Thymus (tissue), 11 donors: ENCODE results near the gene CPD. TPM values are rescaled to one million over a fixed set of nuclear protein-coding genes. Genes with fewer than 3 reads are reported as not detected.
A peak's percentile ranks its signal among the peaks of the same experiment; 100 is the strongest.

ENCODE experiments used
- DNase-seq, 9 donors: peaks; one replicate each; pipeline ENCODE4 v3.0.0-alpha.2; 2013; ENCODE audit warnings: low spot score in 9 of 9, low read depth in 6 of 9, missing footprints in 1 of 9
- H3K27ac ChIP-seq, 2 donors: one replicate each; pipeline ENCODE4 v1.5.1; 2013; ENCODE audit warnings: control low read depth in 1 of 2, low read depth in 1 of 2, low read length in 1 of 2, mild to moderate bottlenecking in 1 of 2, moderate library complexity in 1 of 2
- H3K27me3 ChIP-seq, 2 donors: one replicate each; pipeline ENCODE4 v1.5.1; 2013; ENCODE audit warnings: low read length in 1 of 2; ENCODE audit not compliant: control insufficient read depth in 2 of 2, insufficient read depth in 1 of 2
- H3K36me3 ChIP-seq, 2 donors: one replicate each; pipeline ENCODE4 v1.5.1; 2013; ENCODE audit warnings: low read length in 1 of 2, mild to moderate bottlenecking in 1 of 2, moderate library complexity in 1 of 2; ENCODE audit not compliant: control insufficient read depth in 2 of 2, insufficient read depth in 2 of 2
- H3K4me1 ChIP-seq, 2 donors: one replicate each; pipeline ENCODE4 v1.5.1; 2013; ENCODE audit warnings: low read length in 2 of 2; ENCODE audit not compliant: control insufficient read depth in 2 of 2, insufficient read depth in 2 of 2
- H3K4me3 ChIP-seq, 2 donors: one replicate each; pipeline ENCODE4 v1.5.1; 2013; ENCODE audit warnings: low read length in 2 of 2, control low read depth in 1 of 2, mild to moderate bottlenecking in 1 of 2
- H3K9me3 ChIP-seq, 2 donors: one replicate each; pipeline ENCODE4 v1.5.1; 2013; ENCODE audit warnings: low read length in 1 of 2, mild to moderate bottlenecking in 1 of 2; ENCODE audit not compliant: control insufficient read depth in 2 of 2, insufficient read depth in 1 of 2
- WGBS: extraction: QIAGEN DNeasy Blood & Tissue Kit; methylation state at CpG from one replicate; pipeline ENCODE4 v1.1.7; 2013; 5-methylcytosine and 5-hydroxymethylcytosine counted together
- polyA plus RNA-seq: library from polyadenylated mRNA; stranded (reverse); fragments of 200-250 nt; gene quantifications from one replicate; pipeline ENCODE4 v1.2.3, GENCODE V29; 2013
- total RNA-seq: library from RNA; stranded (reverse); fragments of 120-200 nt; gene quantifications from one replicate; pipeline ENCODE4 v1.2.4, GENCODE V29; 2013
- donor health status: healthy.

The CPD gene
- total and polyA plus RNA-seq, 2 donors: 11.2 to 14.3 TPM

GRCh38 chr17:30483159-30483558, 104.4 kb downstream of the CPD start:
- DNase-seq: no peak
- H3K9me3 ChIP-seq: no peaks in the 10 kb centered on the region
- H3K4me1 ChIP-seq: no peaks in the 10 kb centered on the region
- 99% methylated on average over 1 of the region's 1 CpG for WGBS
- H3K36me3 ChIP-seq: peaks cover 29 to 67% of the 10 kb centered on the region in 2 donors
- no peak overlapping the region for H3K27ac ChIP-seq
- no peaks in the 10 kb centered on the region for H3K27me3 ChIP-seq
- no peak overlapping the region for H3K4me3 ChIP-seq

- DNase-seq: no peak
- peaks cover 33 to 90% of the 10 kb centered on the region in 2 donors for H3K36me3 ChIP-seq
- 97% methylated on average over 2 of the region's 2 CpGs for WGBS
Measured at GRCh38 chr17:30493780-30494179, 115.1 kb downstream of the CPD start.

GRCh38 chr17:30495586-30495985, 116.9 kb downstream of the CPD start:
- no peak for DNase-seq
- H3K36me3 ChIP-seq: peaks cover 26 to 78% of the 10 kb centered on the region in 2 donors

More at GRCh38 chr17:30493780-30494179, 115.1 kb downstream of the CPD start:
- Histone ChIP-seq H3K4me3 (no peak overlapping the region), H3K4me1 (no peaks in the 10 kb centered on the region), H3K9me3 (no peaks in the 10 kb centered on the region), H3K27ac (no peak overlapping the region), H3K27me3 (no peaks in the 10 kb centered on the region)

GRCh38 chr17:30503558-30503957, 124.8 kb downstream of the CPD start:
- Histone ChIP-seq H3K27me3 (no peaks in the 10 kb centered on the region), H3K4me1 (peaks cover 11 to 34% of the 10 kb centered on the region in 2 donors), H3K27ac (no peak overlapping the region), H3K4me3 (no peak overlapping the region), H3K9me3 (no peaks in the 10 kb centered on the region), H3K36me3 (peaks cover 3 to 45% of the 10 kb centered on the region in 2 donors)
- no peak for DNase-seq
- WGBS: 98% methylated on average over 4 of the region's 4 CpGs

More at GRCh38 chr17:30495586-30495985, 116.9 kb downstream of the CPD start:
- H3K27me3 ChIP-seq: no peaks in the 10 kb centered on the region
- no peak overlapping the region for H3K4me3 ChIP-seq
- H3K4me1 ChIP-seq: no peaks in the 10 kb centered on the region
- no peaks in the 10 kb centered on the region for H3K9me3 ChIP-seq
- H3K27ac ChIP-seq: no peak overlapping the region

GRCh38 chr17:30505868-30506417, 127.2 kb downstream of the CPD start:
- Histone ChIP-seq H3K27ac (peak overlapping the region; percentile 83 to 90), H3K4me1 (peaks cover 11 to 41% of the 10 kb centered on the region in 2 donors), H3K9me3 (no peaks in the 10 kb centered on the region), H3K27me3 (no peaks in the 10 kb centered on the region), H3K36me3 (peaks cover 0 to 38% of the 10 kb centered on the region in 2 donors), H3K4me3 (no peak overlapping the region)
- 92% methylated on average over 6 of the region's 6 CpGs for WGBS
- DNase-seq: peak in 1 of 9 donors; percentile 27

GRCh38 chr17:30506481-30506880, 127.8 kb downstream of the CPD start:
- Histone ChIP-seq H3K4me3 (no peak overlapping the region), H3K4me1 (peaks cover 11 to 41% of the 10 kb centered on the region in 2 donors), H3K27me3 (no peaks in the 10 kb centered on the region), H3K9me3 (no peaks in the 10 kb centered on the region), H3K36me3 (peaks cover 0 to 34% of the 10 kb centered on the region in 2 donors), H3K27ac (peak overlapping the region; percentile 80 to 90)
- DNase-seq: peak in 8 of 9 donors; percentile 32 to 82 (median 58)
- 13% methylated on average over 1 of the region's 1 CpG for WGBS

GRCh38 chr17:30513346-30513745, 134.6 kb downstream of the CPD start:
- peaks cover 9 to 26% of the 10 kb centered on the region in 2 donors for H3K36me3 ChIP-seq
- no peak overlapping the region for H3K27ac ChIP-seq
- WGBS: 100% methylated on average over 1 of the region's 1 CpG
- no peaks in the 10 kb centered on the region for H3K27me3 ChIP-seq
- peaks cover 2 to 15% of the 10 kb centered on the region in 2 donors for H3K4me1 ChIP-seq
- no peak for DNase-seq
- no peaks in the 10 kb centered on the region for H3K9me3 ChIP-seq
- no peak overlapping the region for H3K4me3 ChIP-seq

- WGBS: 95% methylated on average over 3 of the region's 3 CpGs
- H3K9me3 ChIP-seq: no peaks in the 10 kb centered on the region
- peaks cover 2 to 6% of the 10 kb centered on the region in 2 donors for H3K4me1 ChIP-seq
- H3K27me3 ChIP-seq: no peaks in the 10 kb centered on the region
- DNase-seq: peak in 1 of 9 donors; percentile 48
- peaks cover 13 to 37% of the 10 kb centered on the region in 2 donors for H3K36me3 ChIP-seq
- H3K27ac ChIP-seq: peak overlapping the region in 1 of 2 donors; percentile 26
- no peak overlapping the region for H3K4me3 ChIP-seq
Measured at GRCh38 chr17:30514895-30515596, 136.3 kb downstream of the CPD start.

- no peak for DNase-seq
- H3K27me3 ChIP-seq: no peaks in the 10 kb centered on the region
- peaks cover 2 to 6% of the 10 kb centered on the region in 2 donors for H3K4me1 ChIP-seq
- H3K4me3 ChIP-seq: no peak overlapping the region
- H3K9me3 ChIP-seq: no peaks in the 10 kb centered on the region
- no peak overlapping the region for H3K27ac ChIP-seq
- WGBS: 98% methylated on average over 1 of the region's 1 CpG
- H3K36me3 ChIP-seq: peaks cover 30 to 56% of the 10 kb centered on the region in 2 donors
Measured at GRCh38 chr17:30517786-30518185, 139.1 kb downstream of the CPD start.
